ENCODE results near the gene UCK2.

The UCK2 gene

DNA sequence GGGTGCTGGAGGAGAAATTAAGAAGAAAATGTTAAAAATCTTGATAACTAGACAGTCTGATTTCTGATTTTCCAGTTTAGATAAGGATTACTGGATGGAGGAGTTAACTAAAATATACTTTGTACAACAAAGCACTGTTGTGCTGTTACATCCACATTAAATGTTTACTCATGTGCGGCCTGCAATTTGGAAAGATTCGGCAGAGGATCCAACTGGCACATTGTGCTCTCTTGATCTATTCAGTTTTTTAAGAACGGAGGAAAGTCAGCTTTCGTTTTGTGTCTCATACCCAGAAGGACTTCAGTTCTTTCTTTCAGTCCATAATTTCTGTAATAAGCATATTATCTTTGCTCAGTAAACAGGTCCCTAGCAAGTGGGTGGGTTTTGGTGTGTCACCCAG lies 52.5 kb downstream of the UCK2 start:
- Histone ChIP-seq H3K9me3 (ENCODE audit: control insufficient read depth, insufficient read depth, low read length) (no peaks in the 10 kb centered on the region), H3K27me3 (ENCODE audit: control insufficient read depth, low read length) (no peaks in the 10 kb centered on the region), H3K79me2 (ENCODE audit: control insufficient read depth, low read length) (peaks cover 97% of the 10 kb centered on the region), H3K4me2 (ENCODE audit: low read length) (no peak overlapping the region), H3F3A (ENCODE audit: control insufficient read depth, insufficient read depth) (0 out of 2 replicates have a peak, but pooled peaks cover 2% of the 10 kb centered on the region), H3K4me3 (ENCODE audit: low read length) (no peak overlapping the region), H3K4me1 (ENCODE audit: control insufficient read depth, low read length) (peaks cover 41% of the 10 kb centered on the region), H3K27ac (ENCODE audit: low read depth, low read length) (no peak overlapping the region), H4K20me1 (ENCODE audit: control insufficient read depth, insufficient read depth, low read depth, low read length) (peaks cover 14% of the 10 kb centered on the region), H3K36me3 (ENCODE audit: control insufficient read depth, low read length) (0 out of 2 replicates have a peak, but pooled peaks cover 3% of the 10 kb centered on the region), H3K9me2 (replicated peaks; ENCODE audit: control insufficient read depth, low read length) (no peaks in the 10 kb centered on the region)
- no peak for TF ChIP-seq EZH2phosphoT487 (IDR thresholded peaks at IDR 0.05; ENCODE audit: borderline replicate concordance, low read length)

DNA sequence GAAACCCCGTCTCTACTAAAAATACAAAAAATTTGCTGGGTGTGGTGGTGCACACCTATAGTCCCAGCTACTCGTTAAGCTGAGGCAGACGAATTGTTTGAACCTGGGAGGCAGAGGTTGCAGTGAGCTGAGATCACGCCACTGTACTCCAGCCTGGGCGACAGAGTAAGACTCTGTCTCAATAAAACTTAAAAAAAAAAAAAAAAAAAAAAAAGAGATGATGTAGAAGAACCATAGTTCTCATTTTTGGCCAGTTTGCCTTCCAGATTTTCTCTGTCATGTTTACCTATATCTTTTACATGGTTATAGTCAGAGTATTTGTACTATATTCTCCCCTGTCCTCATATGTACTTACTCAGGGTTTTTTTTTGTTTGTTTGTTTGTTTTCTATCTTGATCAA lies 53.6 kb downstream of the UCK2 start:
- Histone ChIP-seq H3K36me3 (ENCODE audit: control insufficient read depth, low read length) (0 out of 2 replicates have a peak, but pooled peaks cover 3% of the 10 kb centered on the region), H3K9me2 (replicated peaks; ENCODE audit: control insufficient read depth, low read length) (no peaks in the 10 kb centered on the region), H3K9me3 (ENCODE audit: control insufficient read depth, insufficient read depth, low read length) (no peaks in the 10 kb centered on the region), H3K4me2 (ENCODE audit: low read length) (no peak overlapping the region), H3K27me3 (ENCODE audit: control insufficient read depth, low read length) (no peaks in the 10 kb centered on the region), H3F3A (ENCODE audit: control insufficient read depth, insufficient read depth) (0 out of 2 replicates have a peak, but pooled peaks cover 2% of the 10 kb centered on the region), H3K79me2 (ENCODE audit: control insufficient read depth, low read length) (peaks cover 97% of the 10 kb centered on the region), H4K20me1 (ENCODE audit: control insufficient read depth, insufficient read depth, low read depth, low read length) (peaks cover 21% of the 10 kb centered on the region), H3K4me1 (ENCODE audit: control insufficient read depth, low read length) (peaks cover 48% of the 10 kb centered on the region), H3K27ac (ENCODE audit: low read depth, low read length) (no peak overlapping the region), H3K4me3 (ENCODE audit: low read length) (no peak overlapping the region)
- TF ChIP-seq, protein P1, sequence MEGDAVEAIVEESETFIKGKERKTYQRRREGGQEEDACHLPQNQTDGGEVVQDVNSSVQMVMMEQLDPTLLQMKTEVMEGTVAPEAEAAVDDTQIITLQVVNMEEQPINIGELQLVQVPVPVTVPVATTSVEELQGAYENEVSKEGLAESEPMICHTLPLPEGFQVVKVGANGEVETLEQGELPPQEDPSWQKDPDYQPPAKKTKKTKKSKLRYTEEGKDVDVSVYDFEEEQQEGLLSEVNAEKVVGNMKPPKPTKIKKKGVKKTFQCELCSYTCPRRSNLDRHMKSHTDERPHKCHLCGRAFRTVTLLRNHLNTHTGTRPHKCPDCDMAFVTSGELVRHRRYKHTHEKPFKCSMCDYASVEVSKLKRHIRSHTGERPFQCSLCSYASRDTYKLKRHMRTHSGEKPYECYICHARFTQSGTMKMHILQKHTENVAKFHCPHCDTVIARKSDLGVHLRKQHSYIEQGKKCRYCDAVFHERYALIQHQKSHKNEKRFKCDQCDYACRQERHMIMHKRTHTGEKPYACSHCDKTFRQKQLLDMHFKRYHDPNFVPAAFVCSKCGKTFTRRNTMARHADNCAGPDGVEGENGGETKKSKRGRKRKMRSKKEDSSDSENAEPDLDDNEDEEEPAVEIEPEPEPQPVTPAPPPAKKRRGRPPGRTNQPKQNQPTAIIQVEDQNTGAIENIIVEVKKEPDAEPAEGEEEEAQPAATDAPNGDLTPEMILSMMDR (IDR thresholded peaks at IDR 0.05; ENCODE audit: low read depth, low read length, poor library complexity, severe bottlenecking): no peak
- TF ChIP-seq EZH2phosphoT487 (IDR thresholded peaks at IDR 0.05; ENCODE audit: borderline replicate concordance, low read length): no peak

DNA sequence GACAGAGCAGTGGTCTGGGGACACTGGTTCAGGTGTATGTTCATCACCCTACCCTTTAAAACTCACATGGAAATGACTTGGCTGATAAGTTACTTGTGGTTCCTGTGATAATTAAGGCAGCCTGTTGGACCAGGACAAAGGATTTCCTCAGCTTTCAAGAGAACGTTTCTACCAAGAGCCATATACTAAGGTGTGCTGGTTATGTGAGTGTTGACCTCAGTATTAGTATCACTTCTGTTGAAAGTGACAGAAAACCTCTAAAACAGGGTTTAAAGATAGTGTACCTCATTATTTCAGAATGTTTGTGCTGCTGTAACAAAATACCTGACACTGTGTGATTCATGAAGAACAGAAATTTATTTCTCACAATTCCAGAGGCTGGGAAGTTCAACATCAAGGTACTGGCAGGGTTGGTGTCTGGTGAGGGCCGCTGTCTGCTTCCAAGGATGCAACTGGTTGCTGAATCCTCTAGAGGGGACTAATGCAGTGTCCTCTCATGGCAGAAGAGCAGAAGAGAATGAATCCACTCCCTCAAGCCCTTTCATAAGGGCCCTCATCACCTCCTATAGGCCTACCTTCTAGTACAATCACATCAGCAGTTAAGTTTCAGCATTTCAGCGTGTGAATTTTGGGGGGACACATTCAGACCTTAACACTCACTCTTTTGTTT lies 54.9 kb downstream of the UCK2 start:
- Histone ChIP-seq H3K27ac (ENCODE audit: low read depth, low read length) (no peak overlapping the region), H3K4me2 (ENCODE audit: low read length) (no peak overlapping the region), H3K79me2 (ENCODE audit: control insufficient read depth, low read length) (peaks cover 97% of the 10 kb centered on the region), H3K9me2 (replicated peaks; ENCODE audit: control insufficient read depth, low read length) (no peaks in the 10 kb centered on the region), H3F3A (ENCODE audit: control insufficient read depth, insufficient read depth) (0 out of 2 replicates have a peak, but pooled peaks cover 2% of the 10 kb centered on the region), H3K4me1 (ENCODE audit: control insufficient read depth, low read length) (peaks cover 38% of the 10 kb centered on the region), H3K9me3 (ENCODE audit: control insufficient read depth, insufficient read depth, low read length) (no peaks in the 10 kb centered on the region), H4K20me1 (ENCODE audit: control insufficient read depth, insufficient read depth, low read depth, low read length) (peaks cover 21% of the 10 kb centered on the region), H3K27me3 (ENCODE audit: control insufficient read depth, low read length) (no peaks in the 10 kb centered on the region), H3K36me3 (ENCODE audit: control insufficient read depth, low read length) (0 out of 2 replicates have a peak, but pooled peaks cover 3% of the 10 kb centered on the region), H3K4me3 (ENCODE audit: low read length) (no peak overlapping the region)
- TF ChIP-seq, protein P1 (IDR thresholded peaks at IDR 0.05; ENCODE audit: low read depth, low read length, poor library complexity, severe bottlenecking): no peak
- no peak for TF ChIP-seq EZH2phosphoT487 (IDR thresholded peaks at IDR 0.05; ENCODE audit: borderline replicate concordance, low read length)

DNA sequence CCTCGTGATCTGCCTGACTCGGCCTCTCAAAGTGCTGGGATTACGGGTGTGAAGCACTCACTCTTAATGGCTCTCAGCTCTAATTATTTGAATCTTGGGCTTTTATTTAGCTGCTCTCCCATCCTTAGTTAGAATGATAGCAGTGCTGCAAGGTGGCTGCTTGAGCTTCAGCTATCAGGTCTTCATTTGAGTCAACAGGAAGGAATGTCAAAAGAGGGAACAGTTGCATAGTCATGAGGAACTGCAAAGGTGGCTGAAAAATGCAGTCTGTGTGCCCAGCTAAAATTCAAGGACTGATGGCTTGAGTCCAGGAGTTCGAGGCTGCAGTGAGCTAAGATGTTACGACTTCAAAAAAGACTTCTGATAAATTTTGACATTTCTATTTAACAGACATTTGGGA lies 55.6 kb downstream of the UCK2 start:
- Histone ChIP-seq H3K27me3 (ENCODE audit: control insufficient read depth, low read length) (no peaks in the 10 kb centered on the region), H3K9me3 (ENCODE audit: control insufficient read depth, insufficient read depth, low read length) (no peaks in the 10 kb centered on the region), H3K4me3 (ENCODE audit: low read length) (no peak overlapping the region), H3K4me2 (ENCODE audit: low read length) (no peak overlapping the region), H3F3A (ENCODE audit: control insufficient read depth, insufficient read depth) (0 out of 2 replicates have a peak, but pooled peaks cover 2% of the 10 kb centered on the region), H3K27ac (ENCODE audit: low read depth, low read length) (no peak overlapping the region), H3K36me3 (ENCODE audit: control insufficient read depth, low read length) (0 out of 2 replicates have a peak, but pooled peaks cover 3% of the 10 kb centered on the region), H4K20me1 (ENCODE audit: control insufficient read depth, insufficient read depth, low read depth, low read length) (peaks cover 21% of the 10 kb centered on the region), H3K9me2 (replicated peaks; ENCODE audit: control insufficient read depth, low read length) (no peaks in the 10 kb centered on the region), H3K79me2 (ENCODE audit: control insufficient read depth, low read length) (peaks cover 96% of the 10 kb centered on the region), H3K4me1 (ENCODE audit: control insufficient read depth, low read length) (peaks cover 31% of the 10 kb centered on the region)
- TF ChIP-seq, protein P1 (IDR thresholded peaks at IDR 0.05; ENCODE audit: low read depth, low read length, poor library complexity, severe bottlenecking): no peak
- TF ChIP-seq EZH2phosphoT487 (IDR thresholded peaks at IDR 0.05; ENCODE audit: borderline replicate concordance, low read length): no peak
